AG09319 (cell line): ENCODE measurements around the gene CD247.

ENCODE experiments used
- DNase-seq: peaks from one replicate; pipeline ENCODE4 v3.0.0-alpha.2; 2010; ENCODE audit warnings: low read depth; ENCODE audit errors: extremely low read depth
- TF ChIP-seq, protein P1 (sequence below): IDR thresholded peaks from 2 replicates; pipeline ENCODE4 v1.5.1; 2011; ENCODE audit warnings: low read depth, mild to moderate bottlenecking, inconsistent platforms, low read length, moderate library complexity

Gene CD247

DNA sequence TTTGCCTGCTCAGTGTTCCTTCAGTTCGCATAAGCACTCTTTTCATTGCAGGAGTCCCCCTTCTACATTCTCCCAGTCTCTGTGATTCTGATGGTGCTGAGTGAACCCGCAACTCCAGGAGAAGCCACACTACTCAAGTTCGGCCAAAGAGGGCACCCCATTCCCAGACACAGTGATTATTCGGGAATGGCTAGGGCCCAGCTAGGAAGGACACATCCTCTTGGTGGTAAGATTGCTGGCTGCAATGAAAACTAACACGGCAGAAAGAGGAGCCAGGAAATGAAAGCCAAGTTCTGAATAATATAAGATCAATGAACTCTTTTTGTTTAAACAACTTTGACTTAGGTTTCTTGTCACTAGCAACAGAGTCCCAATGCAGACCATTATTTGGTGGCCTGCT, 20.3 kb upstream of the CD247 start:
- no peak for DNase-seq
- TF ChIP-seq, protein P1, sequence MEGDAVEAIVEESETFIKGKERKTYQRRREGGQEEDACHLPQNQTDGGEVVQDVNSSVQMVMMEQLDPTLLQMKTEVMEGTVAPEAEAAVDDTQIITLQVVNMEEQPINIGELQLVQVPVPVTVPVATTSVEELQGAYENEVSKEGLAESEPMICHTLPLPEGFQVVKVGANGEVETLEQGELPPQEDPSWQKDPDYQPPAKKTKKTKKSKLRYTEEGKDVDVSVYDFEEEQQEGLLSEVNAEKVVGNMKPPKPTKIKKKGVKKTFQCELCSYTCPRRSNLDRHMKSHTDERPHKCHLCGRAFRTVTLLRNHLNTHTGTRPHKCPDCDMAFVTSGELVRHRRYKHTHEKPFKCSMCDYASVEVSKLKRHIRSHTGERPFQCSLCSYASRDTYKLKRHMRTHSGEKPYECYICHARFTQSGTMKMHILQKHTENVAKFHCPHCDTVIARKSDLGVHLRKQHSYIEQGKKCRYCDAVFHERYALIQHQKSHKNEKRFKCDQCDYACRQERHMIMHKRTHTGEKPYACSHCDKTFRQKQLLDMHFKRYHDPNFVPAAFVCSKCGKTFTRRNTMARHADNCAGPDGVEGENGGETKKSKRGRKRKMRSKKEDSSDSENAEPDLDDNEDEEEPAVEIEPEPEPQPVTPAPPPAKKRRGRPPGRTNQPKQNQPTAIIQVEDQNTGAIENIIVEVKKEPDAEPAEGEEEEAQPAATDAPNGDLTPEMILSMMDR, result no peak

DNA sequence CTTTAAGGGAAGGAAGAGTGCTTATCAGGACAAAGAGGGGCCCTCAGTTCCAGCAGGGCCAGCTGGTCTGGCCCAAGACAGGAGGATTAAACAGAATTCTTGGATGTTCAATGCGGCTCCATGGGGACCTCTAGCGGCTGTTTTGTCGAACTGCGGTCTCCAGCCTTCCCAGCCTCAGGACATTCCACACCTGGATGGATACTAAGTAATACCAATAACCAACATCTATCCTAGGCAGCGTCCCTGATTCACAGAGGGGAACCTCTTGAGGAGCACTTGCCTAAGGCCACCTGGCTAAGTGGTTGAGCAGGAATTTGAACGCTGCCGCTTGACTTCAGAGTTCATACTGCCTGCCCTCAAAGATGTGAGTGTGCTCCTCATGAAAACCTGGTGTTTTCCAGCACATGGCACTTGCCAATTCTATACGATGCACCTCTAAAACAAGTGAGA, 15.5 kb upstream of the CD247 start:
- TF ChIP-seq, protein P1, result peak; percentile 93
- no peak for DNase-seq

DNA sequence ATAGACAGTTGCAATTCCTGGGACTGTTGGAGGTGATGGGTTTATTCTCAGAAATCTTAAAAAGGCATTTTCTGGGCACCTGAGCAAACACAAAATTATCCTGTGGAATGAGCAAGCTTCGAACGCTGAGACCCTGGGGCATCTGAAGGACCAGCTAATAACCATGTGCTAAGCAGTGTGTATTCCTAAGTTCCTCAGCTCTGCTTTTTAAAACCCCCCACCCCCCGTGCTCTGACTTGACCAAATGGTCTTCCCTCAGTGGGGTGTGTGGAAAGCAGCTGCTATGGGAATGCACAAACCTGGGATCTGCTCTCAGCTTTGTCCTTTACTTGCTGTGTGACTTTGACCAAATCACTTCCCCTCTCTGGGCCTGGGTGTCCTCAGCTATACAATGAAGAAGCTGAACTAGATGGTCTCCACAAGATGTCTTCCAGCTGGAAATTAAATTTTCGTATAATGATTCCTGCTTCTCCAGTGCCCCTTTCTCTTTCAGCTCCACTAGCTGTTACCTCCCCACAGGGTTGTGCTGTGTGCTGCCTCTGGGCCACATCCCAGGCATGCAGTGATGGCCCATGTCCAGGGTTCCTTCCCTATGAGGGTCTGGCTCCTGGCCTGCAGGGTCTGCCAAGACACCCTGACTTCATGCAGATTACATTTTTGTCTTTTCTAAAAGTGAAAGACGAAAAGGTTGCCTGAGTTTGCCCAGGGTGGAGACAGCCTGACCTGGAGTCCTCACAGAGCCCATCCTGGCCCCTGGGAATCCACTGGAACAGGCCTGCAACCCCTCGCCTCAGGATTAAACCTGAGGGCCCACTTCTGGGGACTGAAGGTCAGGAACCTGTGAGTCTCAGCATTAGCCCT, 14.9 kb upstream of the CD247 start:
- DNase-seq, result no peak
- TF ChIP-seq, protein P1, result no peak

DNA sequence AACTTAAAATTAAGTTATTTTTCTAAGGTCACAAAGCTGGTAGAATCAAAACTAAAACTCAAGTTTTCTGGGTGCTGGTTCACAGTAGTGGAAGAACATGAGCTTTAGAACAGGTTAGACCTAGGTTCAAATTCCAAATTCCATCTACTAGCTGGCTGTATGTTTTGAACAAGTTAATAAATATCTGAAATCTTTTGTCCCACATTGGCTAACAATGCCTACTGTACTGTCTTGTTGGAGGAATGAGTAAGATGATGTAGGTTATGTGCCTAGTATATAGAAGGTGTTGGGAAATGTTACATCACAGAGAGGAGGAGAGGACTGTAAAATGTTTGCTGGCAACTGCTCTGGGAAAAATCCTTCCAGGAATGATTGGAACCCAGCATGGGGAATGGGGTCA, 14.0 kb upstream of the CD247 start:
- no peak for DNase-seq
- TF ChIP-seq, protein P1, result no peak

DNA sequence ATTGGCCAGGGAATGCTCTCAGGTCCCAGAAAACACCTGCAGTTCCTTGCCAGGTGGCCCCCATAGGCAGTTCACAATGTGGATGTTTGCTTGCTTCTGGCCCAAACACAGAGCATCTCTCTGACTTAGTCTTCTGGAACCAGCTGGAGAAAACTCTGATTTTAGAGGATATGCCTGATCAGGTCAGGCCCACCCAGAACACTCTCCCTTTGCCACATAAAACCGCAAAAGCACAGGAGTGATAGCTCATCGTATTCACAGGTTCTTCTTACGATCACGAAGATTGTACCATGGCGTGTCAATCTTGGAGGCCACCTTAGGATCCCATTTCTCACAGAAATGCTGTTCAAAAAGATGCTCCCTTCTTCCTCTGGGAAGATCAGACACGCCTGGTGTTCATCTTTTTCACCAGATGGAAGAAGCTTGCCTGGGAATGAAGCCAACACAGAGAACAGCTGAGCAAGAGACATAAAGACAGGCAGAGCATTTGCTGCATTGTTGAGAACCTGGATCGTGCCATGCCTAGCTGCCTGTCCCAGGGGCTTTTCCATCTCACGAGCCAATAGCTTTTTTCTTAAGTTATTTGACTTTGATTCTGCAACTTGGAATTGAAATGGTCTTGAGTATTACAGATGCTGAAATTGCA, 11.6 kb upstream of the CD247 start:
- TF ChIP-seq, protein P1, result no peak
- no peak for DNase-seq

DNA sequence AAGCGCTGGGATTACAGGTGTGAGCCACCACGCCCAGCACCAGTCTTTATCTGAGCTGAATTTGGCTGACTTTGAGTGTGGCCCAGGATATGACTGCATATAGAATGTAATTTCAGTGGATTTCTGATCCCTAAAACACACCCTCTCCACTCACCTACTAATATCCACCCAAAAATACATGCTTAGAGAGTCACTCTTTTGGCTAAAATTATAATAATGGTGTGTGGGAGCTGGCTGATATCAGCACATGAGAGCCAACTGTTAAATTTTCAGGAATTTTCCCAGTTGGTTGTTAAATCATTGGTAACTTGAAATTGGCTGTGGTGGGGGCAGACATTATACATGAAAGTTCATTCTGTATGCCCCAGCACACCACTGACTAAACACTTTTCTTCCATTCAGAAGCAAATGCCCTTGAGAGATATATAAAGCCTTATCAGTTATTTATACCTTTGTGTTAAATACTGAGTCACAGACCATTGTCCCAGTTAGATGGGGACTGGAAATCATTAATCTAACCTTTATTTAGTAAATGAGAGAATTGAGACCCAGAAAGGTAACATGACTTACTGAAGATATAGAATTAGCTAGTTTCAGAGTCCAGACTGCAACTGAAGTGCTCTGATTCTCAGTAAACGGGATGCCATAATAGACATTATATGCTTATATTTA, 9.9 kb upstream of the CD247 start:
- TF ChIP-seq, protein P1, result no peak
- no peak for DNase-seq
